Mammary epithelial cell (primary cell): ENCODE measurements around the gene BBOF1.

Source experiments
- EZH2 ChIP-seq: IDR thresholded peaks from 2 replicates; pipeline ENCODE4 v1.6.1; 2012; ENCODE audit warnings: low read length, inconsistent platforms, borderline replicate concordance
- TF ChIP-seq, protein P1 (sequence below), 2 donors: IDR thresholded peaks in 1 of 2; conservative IDR thresholded peaks in 1 of 2; 2 replicates each; pipeline ENCODE4 v1.5.1; 2011 to 2012; ENCODE audit warnings: inconsistent platforms in 2 of 2, low read length in 2 of 2, mild to moderate bottlenecking in 2 of 2, control low read depth in 1 of 2, low read depth in 1 of 2; ENCODE audit not compliant: insufficient read depth in 1 of 2; ENCODE audit errors: extremely low read depth in 1 of 2

DNA sequence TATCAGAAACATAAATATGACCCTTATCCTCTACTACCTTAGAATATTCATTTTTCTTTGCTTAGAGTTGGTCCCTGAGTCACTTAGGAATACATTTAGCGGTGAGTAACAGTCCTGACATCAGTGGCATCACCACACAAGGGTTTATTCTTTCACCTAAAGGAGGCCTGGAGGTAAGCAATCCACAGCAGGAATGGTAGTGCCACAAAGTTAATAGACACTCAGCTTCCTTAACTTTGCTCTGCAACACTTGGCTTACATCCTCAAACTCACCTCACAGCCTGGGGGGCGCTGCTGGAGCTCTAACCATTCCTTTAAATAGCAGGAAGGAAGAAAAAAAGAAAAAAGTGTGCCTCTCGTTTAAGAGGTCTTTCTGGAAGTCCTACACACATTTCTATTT is 29.1 kb downstream of the BBOF1 start:
- no peak for TF ChIP-seq EZH2
- TF ChIP-seq, protein P1, sequence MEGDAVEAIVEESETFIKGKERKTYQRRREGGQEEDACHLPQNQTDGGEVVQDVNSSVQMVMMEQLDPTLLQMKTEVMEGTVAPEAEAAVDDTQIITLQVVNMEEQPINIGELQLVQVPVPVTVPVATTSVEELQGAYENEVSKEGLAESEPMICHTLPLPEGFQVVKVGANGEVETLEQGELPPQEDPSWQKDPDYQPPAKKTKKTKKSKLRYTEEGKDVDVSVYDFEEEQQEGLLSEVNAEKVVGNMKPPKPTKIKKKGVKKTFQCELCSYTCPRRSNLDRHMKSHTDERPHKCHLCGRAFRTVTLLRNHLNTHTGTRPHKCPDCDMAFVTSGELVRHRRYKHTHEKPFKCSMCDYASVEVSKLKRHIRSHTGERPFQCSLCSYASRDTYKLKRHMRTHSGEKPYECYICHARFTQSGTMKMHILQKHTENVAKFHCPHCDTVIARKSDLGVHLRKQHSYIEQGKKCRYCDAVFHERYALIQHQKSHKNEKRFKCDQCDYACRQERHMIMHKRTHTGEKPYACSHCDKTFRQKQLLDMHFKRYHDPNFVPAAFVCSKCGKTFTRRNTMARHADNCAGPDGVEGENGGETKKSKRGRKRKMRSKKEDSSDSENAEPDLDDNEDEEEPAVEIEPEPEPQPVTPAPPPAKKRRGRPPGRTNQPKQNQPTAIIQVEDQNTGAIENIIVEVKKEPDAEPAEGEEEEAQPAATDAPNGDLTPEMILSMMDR (conservative IDR thresholded peaks at IDR 0.05 in 1 of 2, IDR thresholded peaks at IDR 0.05 in 1 of 2; ENCODE audit: extremely low read depth in 1 of 2, insufficient read depth in 1 of 2, low read depth in 1 of 2, low read length in 2 of 2): no peak
